Hair follicle dermal papilla cell (primary cell): ENCODE measurements around the gene FAM217A. TPM values are rescaled to one million over a fixed set of nuclear protein-coding genes. Genes with fewer than 3 reads are reported as not detected.

Experiments
- total RNA-seq: library from RNA; depleted of rRNA; stranded (reverse); fragments of >200 nt; gene quantifications from 2 replicates; pipeline ENCODE4 v1.2.3, GENCODE V29; 2012

Gene FAM217A
- 0.16 TPM in 1 of 2 replicates, not detected in the other for total RNA-seq

GRCh38 chr6:4078691-4079471 lies at the start of gene FAM217A:
Gene FAM217A, minus strand, starts transcription at chr6:4079137. Its CDS starts 1,723 bp downstream, at chr6:4077414.

Other genes starting within 250 kb of the FAM217A start
- 7.8 and 8.6 TPM in 2 replicates for gene FAM50B, start 229.8 kb downstream of the FAM217A start, total RNA-seq
- 56.1 and 63.8 TPM in 2 replicates for gene ECI2, start 56.4 kb upstream of the FAM217A start, total RNA-seq